ENCODE measurements around the gene ADAMTSL1. TPM values are rescaled to one million over a fixed set of nuclear protein-coding genes. Genes with fewer than 3 reads are reported as not detected.

Gene ADAMTSL1
- total RNA-seq, 4 donors from 2014 or later: 13.3 to 39.7 (median 27.2) TPM

GRCh38 chr9:18795947-18796671 is 322.2 kb downstream of the ADAMTSL1 start:
- in situ Hi-C loops (cut with MboI; ENCODE audit: low pct_ligation_motif_present in 1 of 4, low pct_unique_long_range_greater_than_20kb in 1 of 4, low sequenced_read_pairs in 3 of 4): no loop called here

GRCh38 chr9:18796696-18797270 is 322.8 kb downstream of the ADAMTSL1 start:
- no peaks in the 10 kb centered on the region for H3K36me3 ChIP-seq
- WGBS, 2 donors (ENCODE audit: low coverage in 1 of 2): 82 to 85% methylated on average over 3 of the region's 3 CpGs
- no peak for TF ChIP-seq POLR2A (IDR thresholded peaks at IDR 0.05)
- no peak for TF ChIP-seq CTCF (IDR thresholded peaks at IDR 0.05)
- no peak for TF ChIP-seq EP300 (IDR thresholded peaks at IDR 0.05; ENCODE audit: low read depth)
- TF ChIP-seq POLR2AphosphoS5 (IDR thresholded peaks at IDR 0.05): no peak
- intact Hi-C loops (cut with DNase I; ENCODE audit: low total_unique reads) (no loop called here), in situ Hi-C loops (cut with MboI; ENCODE audit: low pct_ligation_motif_present in 1 of 4, low pct_unique_long_range_greater_than_20kb in 1 of 4, low sequenced_read_pairs in 3 of 4) (no loop called here)
- H3K4me3 ChIP-seq: no peak overlapping the region
- no peaks in the 10 kb centered on the region for H3K27me3 ChIP-seq
- H3K9me3 ChIP-seq: no peaks in the 10 kb centered on the region
- no peak for DNase-seq
- no peaks in the 10 kb centered on the region for H3K4me1 ChIP-seq
- H3K27ac ChIP-seq: no peak overlapping the region

More at GRCh38 chr9:18795947-18796671, 322.2 kb downstream of the ADAMTSL1 start:
- intact Hi-C loops (cut with DNase I; ENCODE audit: low total_unique reads): no loop called here
- no peak overlapping the region for H3K4me3 ChIP-seq
- no peak overlapping the region for H3K27ac ChIP-seq
- no peaks in the 10 kb centered on the region for H3K27me3 ChIP-seq
- H3K36me3 ChIP-seq: no peaks in the 10 kb centered on the region
- H3K4me1 ChIP-seq: no peaks in the 10 kb centered on the region
- no peak for DNase-seq
- no peaks in the 10 kb centered on the region for H3K9me3 ChIP-seq
- 69 to 70% methylated on average over 3 to 5 of the region's 5 CpGs for WGBS, 2 donors (ENCODE audit: low coverage in 1 of 2)
- TF ChIP-seq CTCF (IDR thresholded peaks at IDR 0.05): no peak
- TF ChIP-seq EP300 (IDR thresholded peaks at IDR 0.05; ENCODE audit: low read depth): no peak
- TF ChIP-seq POLR2AphosphoS5 (IDR thresholded peaks at IDR 0.05): no peak
- TF ChIP-seq POLR2A (IDR thresholded peaks at IDR 0.05): no peak

DNA sequence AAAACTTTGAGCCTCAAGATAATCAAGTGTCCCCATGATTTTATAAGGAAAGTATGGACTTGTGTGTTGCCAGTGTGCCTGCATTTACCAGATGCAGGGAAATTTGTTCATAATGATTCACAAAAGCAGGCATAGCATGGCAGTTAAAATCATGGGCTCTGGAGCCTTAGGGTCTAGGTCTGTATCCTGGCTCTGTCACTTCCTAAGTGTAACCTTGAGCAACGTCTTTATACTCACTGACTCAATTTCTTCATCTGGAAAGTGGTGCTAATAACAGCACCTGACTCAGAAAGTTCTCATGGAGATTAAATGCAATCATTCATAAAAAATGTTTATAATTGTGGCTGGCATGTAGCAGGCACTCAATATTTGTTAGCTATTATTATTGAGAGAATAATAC is 324.2 kb downstream of the ADAMTSL1 start:
- in situ Hi-C loops (cut with MboI; ENCODE audit: low pct_ligation_motif_present in 1 of 4, low pct_unique_long_range_greater_than_20kb in 1 of 4, low sequenced_read_pairs in 3 of 4) (no loop called here), intact Hi-C loops (cut with DNase I; ENCODE audit: low total_unique reads) (no loop called here)
- Histone ChIP-seq H3K27me3 (no peaks in the 10 kb centered on the region), H3K9me3 (no peaks in the 10 kb centered on the region), H3K36me3 (no peaks in the 10 kb centered on the region), H3K4me3 (no peak overlapping the region), H3K4me1 (no peaks in the 10 kb centered on the region), H3K27ac (no peak overlapping the region)
- WGBS, 2 donors (ENCODE audit: low coverage in 1 of 2): 50 to 59% methylated on average over 1 of the region's 1 CpG
- TF ChIP-seq POLR2AphosphoS5 (IDR thresholded peaks at IDR 0.05) (no peak), CTCF (IDR thresholded peaks at IDR 0.05) (no peak), EP300 (IDR thresholded peaks at IDR 0.05; ENCODE audit: low read depth) (no peak), POLR2A (IDR thresholded peaks at IDR 0.05) (no peak)
- DNase-seq: no peak

GRCh38 chr9:18798508-18799290 is 324.7 kb downstream of the ADAMTSL1 start:
- DNase-seq: no peak
- H3K36me3 ChIP-seq: no peaks in the 10 kb centered on the region
- in situ Hi-C loops (cut with MboI; ENCODE audit: low pct_ligation_motif_present in 1 of 4, low pct_unique_long_range_greater_than_20kb in 1 of 4, low sequenced_read_pairs in 3 of 4): no loop called here
- H3K4me1 ChIP-seq: no peaks in the 10 kb centered on the region
- 79% methylated on average over 5 of the region's 5 CpGs; no CpG with 5 or more reads in 1 of the 2 donors for WGBS, 2 donors (ENCODE audit: low coverage in 1 of 2)
- intact Hi-C loops (cut with DNase I; ENCODE audit: low total_unique reads): no loop called here
- TF ChIP-seq POLR2AphosphoS5 (IDR thresholded peaks at IDR 0.05): no peak
- TF ChIP-seq EP300 (IDR thresholded peaks at IDR 0.05; ENCODE audit: low read depth): no peak
- no peak for TF ChIP-seq CTCF (IDR thresholded peaks at IDR 0.05)
- no peak for TF ChIP-seq POLR2A (IDR thresholded peaks at IDR 0.05)
- no peaks in the 10 kb centered on the region for H3K9me3 ChIP-seq
- no peaks in the 10 kb centered on the region for H3K27me3 ChIP-seq
- H3K4me3 ChIP-seq: no peak overlapping the region
- no peak overlapping the region for H3K27ac ChIP-seq

Data from transverse colon (tissue), 4 donors.